ENCODE measurements around the gene SLC11A1.

Gene SLC11A1

GRCh38 chr2:218437969-218438368, 55.9 kb downstream of the SLC11A1 start:
- no peak for ATAC-seq

- ATAC-seq: no peak
These were observed 56.5 kb downstream of the SLC11A1 start for GRCh38 chr2:218438596-218438995.

- no peak for ATAC-seq
These were observed 62.8 kb downstream of the SLC11A1 start for GRCh38 chr2:218444692-218445357.

GRCh38 chr2:218445602-218446001, 63.5 kb downstream of the SLC11A1 start:
- no peak for ATAC-seq

Measured in activated CD4-positive, CD25-positive, alpha-beta regulatory T cell treated with anti-CD3 and anti-CD28 coated beads, Interleukin-2, amount 50 U/mL, for 24 hours (primary cell).